HG03175 (cell line): ENCODE data around the gene DMAC2L.
A peak's percentile ranks its signal among the peaks of the same experiment; 100 is the strongest.
"Not testable (repeated sequence)": the region's sequence is repeated elsewhere in the genome, so short reads cannot be mapped to it uniquely, and the experiment has no call there.

Experiments
- ATAC-seq: cut with Tn5 transposase; IDR thresholded peaks from one replicate; pipeline ENCODE4 v1.9.1; 2021; ENCODE audit warnings: mild to moderate bottlenecking, moderate library complexity; ENCODE audit not compliant: unreplicated experiment

DMAC2L gene

DNA sequence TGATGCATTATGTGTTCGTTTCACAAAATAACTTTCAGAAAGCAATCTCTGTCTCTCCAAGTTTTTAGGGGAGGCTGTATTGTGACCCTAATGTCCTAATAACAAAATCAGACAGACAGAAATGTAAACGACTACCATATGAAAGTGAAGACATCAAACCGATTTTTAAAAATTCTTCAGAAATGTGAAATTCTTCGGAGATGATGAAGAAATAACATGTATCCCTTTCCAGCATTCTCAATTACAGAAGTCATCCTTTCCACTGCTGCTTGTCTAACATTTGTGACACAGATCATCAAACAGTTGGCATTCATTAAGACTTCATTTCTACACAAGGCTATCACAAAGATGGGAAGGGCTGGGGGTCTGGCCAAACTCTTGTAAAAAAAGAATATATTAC, 41.0 kb downstream of the DMAC2L start:
- ATAC-seq = no peak

- no peak for ATAC-seq
Measured at GRCh38 chr14:50354527-50354926, 42.4 kb downstream of the DMAC2L start.

DNA sequence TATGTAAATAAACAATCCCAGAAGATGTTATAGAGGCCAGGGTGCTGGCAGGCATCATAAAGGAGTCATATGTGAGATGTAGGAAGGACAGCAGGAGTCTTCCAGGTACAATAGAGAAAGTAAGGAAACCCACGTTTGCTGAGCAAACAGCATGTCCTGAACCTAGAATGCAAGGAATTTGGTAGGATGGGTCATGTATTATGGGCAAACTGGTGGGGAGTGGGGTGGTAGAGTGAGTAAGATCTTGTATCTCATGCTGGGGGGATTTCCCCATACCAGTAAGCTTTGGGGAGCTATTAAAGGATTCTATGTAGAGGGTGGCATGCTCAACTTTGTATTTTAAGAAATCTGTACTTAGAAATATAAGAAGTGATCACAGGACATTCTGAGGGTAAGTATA, 43.6 kb downstream of the DMAC2L start:
- no peak for ATAC-seq

- not testable (repeated sequence) for ATAC-seq
Measured at GRCh38 chr14:50356283-50356682, 44.2 kb downstream of the DMAC2L start.

DNA sequence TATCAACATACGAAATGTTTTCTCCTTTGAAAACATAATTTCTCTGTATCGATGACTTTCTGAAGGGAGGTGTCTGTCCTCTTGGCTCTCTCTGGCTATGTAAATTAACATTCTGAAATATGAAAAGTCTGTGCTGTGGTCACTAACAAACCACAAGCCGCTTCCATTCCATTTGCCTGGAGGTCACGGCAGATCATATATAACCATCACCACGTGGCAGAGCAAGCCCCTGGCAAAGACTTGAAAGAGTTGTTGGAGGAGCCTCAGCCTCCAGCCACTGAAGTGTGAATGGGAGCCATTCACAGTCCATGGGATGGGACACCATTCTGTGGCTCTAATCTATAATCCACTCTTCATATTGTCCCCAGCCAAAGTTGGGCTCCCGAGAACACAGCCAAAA, 45.0 kb downstream of the DMAC2L start:
- ATAC-seq = no peak

DNA sequence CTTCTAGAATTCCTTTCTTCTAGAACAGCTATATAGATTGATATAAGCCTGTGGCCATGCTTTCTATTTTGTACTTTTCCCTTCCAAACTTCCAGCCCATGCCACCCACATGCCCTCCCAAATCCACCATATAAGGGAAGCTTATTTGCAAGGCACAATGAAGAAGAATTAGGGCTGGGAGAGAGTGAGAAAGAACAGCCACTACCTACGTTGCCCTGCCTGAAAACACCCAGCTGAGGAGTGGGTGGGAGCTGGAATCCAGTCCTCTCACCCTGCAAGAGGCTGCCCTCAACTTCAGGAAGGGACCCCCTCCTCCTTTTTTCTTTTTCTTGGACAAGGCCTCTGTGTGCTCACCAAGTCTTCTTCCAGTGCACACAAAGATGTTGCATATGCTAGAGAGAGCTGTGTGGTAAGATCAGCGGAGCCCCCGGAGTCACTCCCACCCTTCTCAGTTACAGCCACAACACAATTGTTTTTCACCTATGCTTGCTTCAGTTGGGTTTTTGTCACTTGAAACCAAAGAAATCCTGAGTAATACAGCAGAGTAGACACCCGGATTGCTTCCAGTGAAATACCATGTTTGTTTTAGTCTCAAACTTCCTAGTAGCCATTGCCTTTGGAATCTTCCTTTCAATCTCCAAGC, 45.8 kb downstream of the DMAC2L start:
- no peak for ATAC-seq

DNA sequence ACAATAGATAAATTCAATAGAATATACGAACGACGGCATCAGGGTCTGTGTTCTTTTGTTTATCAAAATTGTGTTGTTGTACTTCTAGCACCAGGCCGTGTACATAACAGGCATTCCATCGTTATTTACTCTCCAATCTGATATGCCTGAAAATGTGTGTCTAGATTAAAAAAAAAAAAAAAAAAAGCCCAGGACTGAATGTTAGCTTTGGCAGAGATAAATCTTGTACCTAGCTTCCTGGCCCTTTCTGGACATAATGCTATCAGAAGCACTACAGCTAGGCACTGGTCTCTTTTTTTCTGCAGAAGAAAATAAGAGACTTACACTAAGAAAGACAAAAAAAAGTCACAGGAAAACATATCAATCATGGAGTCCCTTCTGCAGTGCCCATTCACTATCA, 47.5 kb downstream of the DMAC2L start:
- ATAC-seq = no peak

DNA sequence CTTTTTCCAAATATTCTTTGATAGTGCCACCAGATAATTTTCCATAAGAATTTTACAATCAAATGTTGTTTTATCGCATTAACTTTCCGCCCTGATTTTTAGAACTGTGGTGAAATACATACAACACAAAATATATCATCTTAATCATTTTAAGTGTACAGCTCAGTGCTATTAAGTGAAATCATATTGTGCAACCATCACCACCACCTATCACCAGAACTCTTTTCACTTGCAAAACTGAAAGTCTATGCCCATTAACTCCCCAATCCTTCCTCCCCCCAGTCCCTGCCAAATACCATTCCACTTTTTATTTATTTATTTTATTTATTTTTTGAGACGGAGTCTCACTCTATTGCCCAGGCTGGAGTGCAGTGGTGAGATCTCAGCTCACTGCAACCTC, 48.0 kb downstream of the DMAC2L start:
- no peak for ATAC-seq

- no peak for ATAC-seq
Measured at GRCh38 chr14:50360851-50361250, 48.7 kb downstream of the DMAC2L start.

GRCh38 chr14:50361473-50362403, 49.6 kb downstream of the DMAC2L start:
- ATAC-seq = not testable (repeated sequence)

- ATAC-seq = peak; percentile 27
Measured at GRCh38 chr14:50362764-50363713, 50.9 kb downstream of the DMAC2L start.

GRCh38 chr14:50363714-50364111, 51.6 kb downstream of the DMAC2L start:
- ATAC-seq = peak; percentile 97

GRCh38 chr14:50364792-50365191, 52.7 kb downstream of the DMAC2L start:
- ATAC-seq = no peak

DNA sequence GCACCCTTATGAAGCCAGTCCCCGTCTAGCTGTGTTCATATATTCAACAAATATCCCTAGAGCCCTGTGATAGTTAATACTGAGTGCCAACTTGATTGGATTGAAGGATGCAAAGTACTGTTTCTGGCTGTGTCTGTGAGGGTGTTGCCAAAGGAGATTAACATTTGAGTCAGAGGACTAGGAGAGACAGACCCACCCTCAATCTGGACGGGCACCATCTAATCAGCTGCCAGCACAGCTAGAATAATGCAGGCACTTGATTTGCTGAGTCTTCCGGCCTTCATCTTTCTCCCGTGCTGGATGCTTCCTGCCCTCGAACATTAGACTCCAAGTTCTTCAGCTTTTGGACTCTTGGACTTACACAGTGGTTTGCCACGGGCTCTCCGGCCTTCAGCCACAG, 53.4 kb downstream of the DMAC2L start:
- ATAC-seq = not testable (repeated sequence)

DNA sequence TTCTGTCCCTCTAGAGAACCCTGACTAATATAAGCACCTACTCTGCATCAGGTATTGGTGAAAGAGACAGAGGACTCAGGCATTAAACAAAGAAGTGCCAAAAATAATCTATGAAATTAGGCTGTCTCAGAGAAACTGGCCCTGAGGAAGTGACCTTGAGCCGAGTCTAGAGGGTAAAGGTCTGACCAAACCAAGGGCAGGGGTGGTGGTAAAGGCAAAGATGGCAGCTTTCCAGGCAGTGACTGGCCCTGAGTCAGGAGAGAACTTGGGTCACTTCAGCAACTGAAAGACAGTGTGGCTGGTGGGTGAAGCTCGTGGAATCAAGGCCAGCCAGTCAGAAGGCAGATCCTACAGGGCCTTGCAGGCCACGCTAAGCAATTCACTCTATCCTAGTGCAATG, 54.0 kb downstream of the DMAC2L start:
- ATAC-seq = no peak

- ATAC-seq = no peak
Measured at GRCh38 chr14:50366589-50366988, 54.5 kb downstream of the DMAC2L start.

- no peak for ATAC-seq
Measured at GRCh38 chr14:50371546-50371945, 59.4 kb downstream of the DMAC2L start.

- ATAC-seq = no peak
Measured at GRCh38 chr14:50373959-50374358, 61.8 kb downstream of the DMAC2L start.

DNA sequence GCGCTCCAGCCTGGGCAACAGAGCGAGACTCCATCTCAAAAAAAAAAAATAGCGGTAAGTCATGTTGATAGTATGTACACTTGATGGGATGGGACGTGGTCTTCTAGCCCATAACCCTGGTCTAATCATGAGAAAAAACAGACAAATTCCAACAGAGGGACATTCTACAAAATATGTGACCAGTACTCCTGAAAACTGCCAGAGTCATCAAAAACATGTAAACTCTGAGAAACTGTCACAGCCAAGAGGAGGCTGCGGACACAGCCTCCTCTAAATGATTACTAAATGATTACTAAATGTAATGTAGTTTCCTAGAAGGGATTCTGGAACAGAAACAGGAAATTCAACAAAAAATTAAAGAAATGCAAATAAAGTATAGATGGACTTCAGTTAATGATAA, 63.6 kb downstream of the DMAC2L start:
- ATAC-seq = no peak
